NCI-H2196 (cell line): ENCODE results near the gene SLC25A19.
"Not testable (repeated sequence)": the region's sequence is repeated elsewhere in the genome, so short reads cannot be mapped to it uniquely, and the experiment has no call there.

ENCODE experiments used
- DNase-seq: peaks from one replicate; lab custom pipeline; 2025; ENCODE audit not compliant: unreplicated experiment; lab: John Stamatoyannopoulos, UW

Gene SLC25A19

GRCh38 chr17:75267411-75268232 lies 21.6 kb downstream of the SLC25A19 start:
- peak; percentile 79 for DNase-seq

DNA sequence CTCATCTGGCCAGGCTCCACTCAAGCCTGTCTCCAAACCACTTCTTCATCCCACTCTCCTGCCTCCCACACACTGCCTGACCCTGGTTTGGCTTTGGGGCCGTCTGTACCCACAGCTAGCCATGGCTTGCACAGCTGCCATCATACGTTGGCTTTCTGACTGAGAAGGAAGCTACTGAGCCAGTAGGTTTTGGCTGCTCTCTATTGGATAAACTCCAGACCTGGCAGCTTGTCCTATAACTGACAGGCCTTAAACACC lies 22.2 kb downstream of the SLC25A19 start:
- DNase-seq: peak; percentile 63

GRCh38 chr17:75266316-75267152 lies 22.7 kb downstream of the SLC25A19 start:
- peak; percentile 92 for DNase-seq

- DNase-seq: no peak
Observed at GRCh38 chr17:75265614-75266315, 23.5 kb downstream of the SLC25A19 start.

DNA sequence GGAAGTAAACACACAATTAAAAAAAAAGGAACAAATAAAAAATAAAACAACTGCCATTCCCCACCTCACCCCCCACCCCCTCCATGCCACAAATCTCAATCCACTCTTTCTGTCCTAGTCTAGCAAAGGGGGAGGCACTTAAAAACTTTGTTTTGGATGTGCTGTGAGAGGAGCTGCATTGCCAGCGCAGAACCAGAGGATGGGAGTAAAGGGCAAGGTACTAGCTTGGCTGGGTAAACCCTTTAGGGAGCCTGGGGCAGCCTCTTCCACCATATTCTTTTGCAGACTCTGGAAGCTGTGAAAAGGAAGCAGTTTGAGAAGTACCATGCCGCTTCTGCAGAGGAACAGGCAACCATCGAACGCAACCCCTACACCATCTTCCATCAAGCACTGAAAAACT lies 26.2 kb downstream of the SLC25A19 start:
- DNase-seq: no peak

DNA sequence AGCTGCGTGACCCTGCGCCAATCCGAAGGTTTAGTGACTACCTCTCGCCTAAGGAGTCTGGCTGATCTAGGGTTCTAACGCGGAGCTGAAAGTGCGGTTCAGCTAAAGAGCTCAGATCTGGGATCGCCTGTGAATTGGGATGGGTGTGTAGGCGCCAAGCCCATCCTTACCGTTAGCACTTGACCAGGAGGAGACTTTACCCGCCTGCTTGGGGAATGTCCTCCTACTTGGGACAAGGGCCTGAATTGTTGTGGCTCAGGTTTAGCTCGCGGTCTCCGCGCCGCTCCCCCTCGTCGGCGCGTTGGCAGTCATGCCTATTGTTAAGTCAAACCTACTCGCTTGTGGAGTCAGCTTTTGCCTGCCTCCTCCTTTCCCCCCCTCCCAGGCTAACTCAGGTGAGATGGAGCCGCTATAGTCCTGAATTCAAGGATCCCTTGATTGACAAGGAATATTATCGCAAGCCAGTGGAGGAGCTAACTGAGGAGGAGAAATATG lies 27.1 kb downstream of the SLC25A19 start:
- DNase-seq: peak; percentile 49

- peak; percentile 95 for DNase-seq
Observed at GRCh38 chr17:75261336-75262111, 27.7 kb downstream of the SLC25A19 start, which contains the start of the genes GGA3 and MRPS7. GGA3 (minus strand) TSS chr17:75261606; CDS start chr17:75261587, 19 bp downstream. MRPS7 (plus strand) TSS chr17:75261879; CDS start chr17:75261901, 22 bp downstream.

- no peak for DNase-seq
Observed at GRCh38 chr17:75260641-75261335, 28.4 kb downstream of the SLC25A19 start.

GRCh38 chr17:75257228-75257627 lies 32.0 kb downstream of the SLC25A19 start:
- not testable (repeated sequence) for DNase-seq

DNA sequence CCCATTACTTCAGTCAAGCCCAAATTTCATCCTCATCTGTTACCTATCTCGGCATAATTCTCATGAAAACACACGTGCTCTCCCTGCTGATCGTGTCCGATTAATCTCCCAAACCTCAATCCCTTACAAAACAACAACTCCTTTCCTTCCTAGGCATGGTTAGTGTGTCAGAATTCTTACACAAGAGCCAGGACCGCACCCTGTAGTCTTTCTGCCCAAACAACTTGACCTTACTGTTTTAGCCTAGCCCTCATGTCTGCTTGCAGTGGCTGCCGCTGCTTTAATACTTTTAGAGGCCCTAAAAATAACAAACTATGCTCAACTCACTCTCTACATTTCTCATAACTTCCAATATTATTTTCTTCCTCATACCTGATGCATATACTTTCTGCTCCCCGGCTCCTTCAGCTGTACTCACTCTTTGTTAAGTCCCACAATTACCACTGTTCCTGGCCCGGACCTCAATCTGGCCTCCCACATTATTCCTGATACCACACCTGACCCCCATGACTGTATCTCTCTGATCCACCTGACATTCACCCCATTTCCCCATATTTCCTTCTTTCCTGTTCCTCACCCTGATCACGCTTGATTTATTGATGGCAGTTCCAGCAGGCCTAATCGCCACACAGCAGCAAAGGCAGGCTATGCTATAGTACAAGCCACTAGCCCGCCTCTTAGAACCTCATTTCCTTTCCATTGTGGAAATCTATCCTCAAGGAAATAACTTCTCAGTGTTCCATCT lies 33.1 kb downstream of the SLC25A19 start:
- not testable (repeated sequence) for DNase-seq

- no peak for DNase-seq
Observed at GRCh38 chr17:75252039-75252816, 37.0 kb downstream of the SLC25A19 start.

DNA sequence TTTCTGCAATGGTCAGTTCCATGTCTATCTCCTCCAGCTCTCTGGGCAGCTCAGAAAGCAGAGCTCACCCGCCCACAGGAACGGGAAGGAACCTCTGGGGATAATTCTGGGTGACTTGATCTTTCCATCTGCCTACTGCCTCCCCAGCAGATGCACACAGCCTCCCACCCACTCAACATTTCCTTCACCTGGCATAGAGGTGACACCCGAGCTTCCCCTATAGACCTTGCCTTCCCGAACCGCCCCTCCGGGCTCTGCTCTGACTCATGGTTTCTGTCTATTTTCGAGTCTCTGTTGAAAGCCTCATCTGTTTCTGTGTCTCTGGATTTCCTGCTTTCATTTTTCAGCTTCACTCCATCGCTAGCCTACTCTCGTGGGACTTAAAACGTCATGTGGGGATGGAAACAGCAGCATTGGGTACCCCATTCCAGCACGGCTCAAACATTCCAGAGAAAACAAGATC lies 39.2 kb downstream of the SLC25A19 start:
- peak; percentile 22 for DNase-seq

DNA sequence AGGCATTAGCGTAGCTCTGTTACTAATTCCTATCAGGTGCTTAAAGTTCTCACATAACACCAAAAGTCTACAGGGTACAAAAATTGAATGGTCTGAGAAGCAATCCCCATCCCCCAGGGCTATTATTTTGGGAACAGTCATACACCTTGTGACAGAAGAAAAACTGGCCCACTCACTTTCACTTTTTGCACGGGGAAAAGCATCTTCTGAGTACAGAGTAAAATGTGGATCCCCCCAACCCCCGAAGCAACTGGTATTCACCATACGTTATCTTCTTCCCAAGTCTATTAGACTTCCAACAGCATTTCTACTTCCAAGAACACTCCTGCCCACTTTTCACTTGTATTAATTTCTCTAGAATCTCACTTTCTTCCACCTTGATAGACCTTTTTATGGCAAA lies 39.7 kb downstream of the SLC25A19 start:
- DNase-seq: no peak

DNA sequence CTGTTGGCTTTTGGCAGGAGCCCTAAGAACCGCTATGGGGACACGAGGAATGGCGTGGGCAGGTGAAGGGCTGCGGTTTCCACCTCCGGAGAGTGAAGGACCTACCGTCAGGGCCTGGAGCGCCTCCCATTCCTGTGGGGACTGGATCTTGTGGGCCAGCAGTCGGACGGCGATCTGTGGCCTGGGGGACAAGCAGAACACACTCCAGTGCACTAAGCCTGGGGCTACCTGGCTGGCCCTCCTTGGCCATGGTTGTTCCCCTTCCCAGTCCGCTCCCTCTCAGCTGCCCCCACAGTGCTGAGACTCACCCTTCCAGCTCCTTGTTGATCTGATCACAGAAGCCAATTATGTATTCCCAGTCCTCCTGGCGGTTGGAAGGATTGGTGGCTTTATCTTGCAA lies 42.8 kb downstream of the SLC25A19 start:
- no peak for DNase-seq

DNA sequence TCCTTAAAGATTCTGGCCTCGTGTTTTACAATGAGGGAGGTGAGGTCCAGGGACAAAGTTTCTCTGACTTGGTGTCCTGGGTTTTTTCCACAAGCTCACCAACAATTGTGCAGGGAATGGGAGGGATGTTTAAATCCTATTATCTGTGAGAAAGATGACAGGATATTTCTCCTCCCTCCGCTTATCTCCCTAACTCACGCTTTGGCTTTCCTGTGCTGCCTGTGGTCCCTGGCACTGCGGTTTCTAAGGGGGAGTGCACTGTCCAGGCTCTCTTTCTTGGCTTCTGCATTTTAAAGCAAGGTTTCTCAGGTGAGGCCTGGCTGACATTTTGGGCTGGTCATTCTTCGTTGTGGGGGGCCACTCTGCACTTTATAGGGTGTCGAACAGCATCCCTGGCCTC lies 44.2 kb downstream of the SLC25A19 start:
- DNase-seq: no peak

- DNase-seq: no peak
Observed at GRCh38 chr17:75244133-75244866, 44.9 kb downstream of the SLC25A19 start.

DNA sequence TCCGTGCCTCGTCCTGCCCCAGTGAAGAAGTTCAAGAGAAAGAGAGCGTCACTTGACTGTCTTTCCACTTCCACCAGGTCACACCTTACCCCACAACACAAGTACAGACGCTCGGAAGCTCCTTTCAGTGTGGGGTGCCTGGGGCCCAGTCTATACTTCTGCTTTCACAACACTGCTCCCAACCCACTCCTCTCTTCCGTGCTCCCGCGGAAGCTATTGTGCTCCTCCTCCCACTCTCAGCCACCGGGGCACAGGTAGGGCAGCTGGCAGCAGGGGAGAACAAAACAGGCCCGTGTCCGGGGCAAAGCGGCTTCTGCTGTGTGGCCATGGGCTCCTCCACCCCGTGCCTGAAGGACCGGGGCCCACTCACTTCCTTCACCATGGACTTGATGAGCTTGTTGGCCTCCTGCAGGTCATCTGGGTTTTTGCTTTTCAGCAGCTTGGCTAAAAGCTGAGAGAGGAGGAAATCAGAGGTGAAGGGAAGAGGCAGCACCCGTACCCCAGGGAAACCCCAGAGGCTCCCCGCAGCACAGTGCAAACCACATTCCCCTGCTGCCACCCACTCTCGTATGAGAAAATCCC lies 46.7 kb downstream of the SLC25A19 start:
- no peak for DNase-seq
